Ovary (tissue), 3 donors: Measurements from ENCODE around the gene KREMEN1.

ENCODE experiments used
- EP300 ChIP-seq: sonication (generic); formaldehyde crosslinking; IDR thresholded peaks from one replicate; pipeline ENCODE4 v1.6.1; 2017; ENCODE audit warnings: antibody characterized with exemption
- POLR2A ChIP-seq: fragments of 450-650 bp; IDR thresholded peaks from one replicate; pipeline ENCODE4 v1.6.1; 2017; ENCODE audit warnings: antibody characterized with exemption, mild to moderate bottlenecking, moderate library complexity
- TF ChIP-seq, protein P1 (sequence below), 3 donors: fragments of 450-650 bp in 2 of 3; fragments of 200-600 bp in 1 of 3; IDR thresholded peaks; one replicate each; pipeline versions ENCODE4 v1.5.1 to v1.8.0; 2016 to 2022; ENCODE audit warnings: antibody characterized with exemption in 3 of 3, mild to moderate bottlenecking in 1 of 3
- donor health status: DM: no; HTN: no; CAD: no.

- TF ChIP-seq POLR2A (no peak), EP300 (no peak)
- TF ChIP-seq, protein P1, sequence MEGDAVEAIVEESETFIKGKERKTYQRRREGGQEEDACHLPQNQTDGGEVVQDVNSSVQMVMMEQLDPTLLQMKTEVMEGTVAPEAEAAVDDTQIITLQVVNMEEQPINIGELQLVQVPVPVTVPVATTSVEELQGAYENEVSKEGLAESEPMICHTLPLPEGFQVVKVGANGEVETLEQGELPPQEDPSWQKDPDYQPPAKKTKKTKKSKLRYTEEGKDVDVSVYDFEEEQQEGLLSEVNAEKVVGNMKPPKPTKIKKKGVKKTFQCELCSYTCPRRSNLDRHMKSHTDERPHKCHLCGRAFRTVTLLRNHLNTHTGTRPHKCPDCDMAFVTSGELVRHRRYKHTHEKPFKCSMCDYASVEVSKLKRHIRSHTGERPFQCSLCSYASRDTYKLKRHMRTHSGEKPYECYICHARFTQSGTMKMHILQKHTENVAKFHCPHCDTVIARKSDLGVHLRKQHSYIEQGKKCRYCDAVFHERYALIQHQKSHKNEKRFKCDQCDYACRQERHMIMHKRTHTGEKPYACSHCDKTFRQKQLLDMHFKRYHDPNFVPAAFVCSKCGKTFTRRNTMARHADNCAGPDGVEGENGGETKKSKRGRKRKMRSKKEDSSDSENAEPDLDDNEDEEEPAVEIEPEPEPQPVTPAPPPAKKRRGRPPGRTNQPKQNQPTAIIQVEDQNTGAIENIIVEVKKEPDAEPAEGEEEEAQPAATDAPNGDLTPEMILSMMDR (IDR thresholded peaks at IDR 0.05), result no peak
Measured at GRCh38 chr22:29197096-29197495, 124.3 kb downstream of the KREMEN1 start.
